ENCODE data around the gene TUBAL3. TPM values are rescaled to one million over a fixed set of nuclear protein-coding genes. Genes with fewer than 3 reads are reported as not detected.

The TUBAL3 gene
- total RNA-seq, 4 donors from 2014 or later = 0.40 to 78.1 (median 49.0) TPM

GRCh38 chr10:5376450-5376849 is 28.2 kb downstream of the TUBAL3 start:
- Histone ChIP-seq H3K27ac (no peak overlapping the region), H3K4me1 (no peaks in the 10 kb centered on the region), H3K36me3 (no peaks in the 10 kb centered on the region), H3K27me3 (peaks cover 3% of the 10 kb centered on the region), H3K9me3 (no peaks in the 10 kb centered on the region), H3K4me3 (no peak overlapping the region)
- DNase-seq = no peak
- intact Hi-C loops (cut with DNase I; ENCODE audit: low total_unique reads) (no loop called here), in situ Hi-C loops (cut with MboI; ENCODE audit: low pct_ligation_motif_present in 1 of 4, low pct_unique_long_range_greater_than_20kb in 1 of 4, low sequenced_read_pairs in 3 of 4) (loop anchor here in 1 of 4 donors (25.0 kb wide), 1 partner anchor 539 kb away; the partner anchor contains the start of gene AKR1E2)
- no peak for TF ChIP-seq EP300 (IDR thresholded peaks at IDR 0.05; ENCODE audit: low read depth)
- TF ChIP-seq POLR2A (IDR thresholded peaks at IDR 0.05) = no peak
- TF ChIP-seq POLR2AphosphoS5 (IDR thresholded peaks at IDR 0.05) = no peak
- TF ChIP-seq, protein P1, sequence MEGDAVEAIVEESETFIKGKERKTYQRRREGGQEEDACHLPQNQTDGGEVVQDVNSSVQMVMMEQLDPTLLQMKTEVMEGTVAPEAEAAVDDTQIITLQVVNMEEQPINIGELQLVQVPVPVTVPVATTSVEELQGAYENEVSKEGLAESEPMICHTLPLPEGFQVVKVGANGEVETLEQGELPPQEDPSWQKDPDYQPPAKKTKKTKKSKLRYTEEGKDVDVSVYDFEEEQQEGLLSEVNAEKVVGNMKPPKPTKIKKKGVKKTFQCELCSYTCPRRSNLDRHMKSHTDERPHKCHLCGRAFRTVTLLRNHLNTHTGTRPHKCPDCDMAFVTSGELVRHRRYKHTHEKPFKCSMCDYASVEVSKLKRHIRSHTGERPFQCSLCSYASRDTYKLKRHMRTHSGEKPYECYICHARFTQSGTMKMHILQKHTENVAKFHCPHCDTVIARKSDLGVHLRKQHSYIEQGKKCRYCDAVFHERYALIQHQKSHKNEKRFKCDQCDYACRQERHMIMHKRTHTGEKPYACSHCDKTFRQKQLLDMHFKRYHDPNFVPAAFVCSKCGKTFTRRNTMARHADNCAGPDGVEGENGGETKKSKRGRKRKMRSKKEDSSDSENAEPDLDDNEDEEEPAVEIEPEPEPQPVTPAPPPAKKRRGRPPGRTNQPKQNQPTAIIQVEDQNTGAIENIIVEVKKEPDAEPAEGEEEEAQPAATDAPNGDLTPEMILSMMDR (IDR thresholded peaks at IDR 0.05) = no peak
- 65 to 100% methylated on average over 1 to 4 of the region's 4 CpGs for WGBS, 2 donors (ENCODE audit: low coverage in 1 of 2)

GRCh38 chr10:5373891-5374611 is 30.6 kb downstream of the TUBAL3 start:
- WGBS, 2 donors (ENCODE audit: low coverage in 1 of 2) = 64 to 82% methylated on average over 3 to 22 of the region's 22 CpGs
- Histone ChIP-seq H3K9me3 (no peaks in the 10 kb centered on the region), H3K27me3 (peaks cover 3% of the 10 kb centered on the region), H3K4me3 (no peak overlapping the region), H3K4me1 (no peaks in the 10 kb centered on the region), H3K27ac (no peak overlapping the region), H3K36me3 (no peaks in the 10 kb centered on the region)
- intact Hi-C loops (cut with DNase I; ENCODE audit: low total_unique reads) = no loop called here
- no peak for DNase-seq
- in situ Hi-C loops (cut with MboI; ENCODE audit: low pct_ligation_motif_present in 1 of 4, low pct_unique_long_range_greater_than_20kb in 1 of 4, low sequenced_read_pairs in 3 of 4) = no loop called here
- TF ChIP-seq, protein P1 (IDR thresholded peaks at IDR 0.05) = no peak
- TF ChIP-seq EP300 (IDR thresholded peaks at IDR 0.05; ENCODE audit: low read depth) (no peak), POLR2A (IDR thresholded peaks at IDR 0.05) (no peak), POLR2AphosphoS5 (IDR thresholded peaks at IDR 0.05) (no peak)

DNA sequence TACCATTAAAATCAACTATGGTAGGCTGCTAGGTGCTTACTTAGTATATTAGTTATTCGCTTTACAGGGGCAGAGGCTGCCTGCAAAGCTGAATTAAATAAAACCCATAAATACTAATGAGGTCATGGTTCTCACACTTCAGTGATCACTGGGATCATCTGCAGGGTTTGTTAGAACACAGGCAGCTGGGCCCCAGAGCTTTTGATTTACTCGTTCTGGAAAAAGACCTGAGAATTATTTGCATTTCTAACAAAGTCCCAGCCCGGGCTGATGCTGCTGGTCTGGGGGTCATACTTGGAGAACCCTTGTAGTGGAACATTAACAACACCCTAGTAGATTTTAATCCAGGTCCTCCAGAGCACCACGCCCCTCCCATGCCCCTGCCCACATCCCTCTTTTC is 31.3 kb downstream of the TUBAL3 start:
- no peaks in the 10 kb centered on the region for H3K9me3 ChIP-seq
- intact Hi-C loops (cut with DNase I; ENCODE audit: low total_unique reads) (no loop called here), in situ Hi-C loops (cut with MboI; ENCODE audit: low pct_ligation_motif_present in 1 of 4, low pct_unique_long_range_greater_than_20kb in 1 of 4, low sequenced_read_pairs in 3 of 4) (no loop called here)
- H3K36me3 ChIP-seq = no peaks in the 10 kb centered on the region
- peaks cover 3% of the 10 kb centered on the region for H3K27me3 ChIP-seq
- WGBS, 2 donors (ENCODE audit: low coverage in 1 of 2) = 77% methylated on average over 4 of the region's 4 CpGs; no CpG with 5 or more reads in 1 of the 2 donors
- no peak overlapping the region for H3K27ac ChIP-seq
- TF ChIP-seq EP300 (IDR thresholded peaks at IDR 0.05; ENCODE audit: low read depth) (no peak), POLR2AphosphoS5 (IDR thresholded peaks at IDR 0.05) (no peak), POLR2A (IDR thresholded peaks at IDR 0.05) (no peak)
- TF ChIP-seq, protein P1 (IDR thresholded peaks at IDR 0.05) = no peak
- no peak for DNase-seq
- H3K4me3 ChIP-seq = no peak overlapping the region
- H3K4me1 ChIP-seq = no peaks in the 10 kb centered on the region

- intact Hi-C loops (cut with DNase I; ENCODE audit: low total_unique reads) = no loop called here
- Histone ChIP-seq H3K4me1 (no peaks in the 10 kb centered on the region), H3K27ac (no peak overlapping the region), H3K9me3 (no peaks in the 10 kb centered on the region), H3K4me3 (no peak overlapping the region), H3K36me3 (no peaks in the 10 kb centered on the region), H3K27me3 (peaks cover 5% of the 10 kb centered on the region)
- TF ChIP-seq, protein P1 (IDR thresholded peaks at IDR 0.05) = no peak
- no peak for TF ChIP-seq POLR2AphosphoS5 (IDR thresholded peaks at IDR 0.05)
- TF ChIP-seq EP300 (IDR thresholded peaks at IDR 0.05; ENCODE audit: low read depth) = no peak
- TF ChIP-seq POLR2A (IDR thresholded peaks at IDR 0.05) = no peak
- no peak for DNase-seq
- in situ Hi-C loops (cut with MboI; ENCODE audit: low pct_ligation_motif_present in 1 of 4, low pct_unique_long_range_greater_than_20kb in 1 of 4, low sequenced_read_pairs in 3 of 4) = no loop called here
- 71 to 87% methylated on average over 8 to 28 of the region's 28 CpGs for WGBS, 2 donors (ENCODE audit: low coverage in 1 of 2)
These were observed 33.9 kb downstream of the TUBAL3 start for GRCh38 chr10:5370493-5371352.
